ENCODE measurements around the gene UBL7.

DNA sequence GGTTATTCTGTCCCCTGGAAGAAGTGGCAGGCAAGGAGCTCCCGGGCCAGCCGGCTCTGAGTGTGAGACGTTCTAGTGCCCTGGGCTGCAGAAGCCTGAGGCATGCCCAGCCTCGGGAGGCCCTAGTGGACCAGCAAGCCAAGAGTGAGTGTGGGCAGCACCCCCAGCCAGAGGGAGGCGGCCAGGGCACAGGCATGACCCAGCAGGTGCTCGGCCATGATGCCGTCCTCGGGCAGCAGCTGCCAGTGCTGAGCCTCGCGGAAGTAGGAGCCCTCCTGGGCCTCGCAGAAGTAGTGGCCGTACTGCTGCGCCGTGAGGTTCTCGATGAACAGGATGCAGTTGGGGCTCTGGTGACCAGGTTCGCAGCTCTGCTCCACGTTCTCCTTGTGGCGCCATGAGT, 50.5 kb downstream of the UBL7 start:
- TF ChIP-seq, protein P1, sequence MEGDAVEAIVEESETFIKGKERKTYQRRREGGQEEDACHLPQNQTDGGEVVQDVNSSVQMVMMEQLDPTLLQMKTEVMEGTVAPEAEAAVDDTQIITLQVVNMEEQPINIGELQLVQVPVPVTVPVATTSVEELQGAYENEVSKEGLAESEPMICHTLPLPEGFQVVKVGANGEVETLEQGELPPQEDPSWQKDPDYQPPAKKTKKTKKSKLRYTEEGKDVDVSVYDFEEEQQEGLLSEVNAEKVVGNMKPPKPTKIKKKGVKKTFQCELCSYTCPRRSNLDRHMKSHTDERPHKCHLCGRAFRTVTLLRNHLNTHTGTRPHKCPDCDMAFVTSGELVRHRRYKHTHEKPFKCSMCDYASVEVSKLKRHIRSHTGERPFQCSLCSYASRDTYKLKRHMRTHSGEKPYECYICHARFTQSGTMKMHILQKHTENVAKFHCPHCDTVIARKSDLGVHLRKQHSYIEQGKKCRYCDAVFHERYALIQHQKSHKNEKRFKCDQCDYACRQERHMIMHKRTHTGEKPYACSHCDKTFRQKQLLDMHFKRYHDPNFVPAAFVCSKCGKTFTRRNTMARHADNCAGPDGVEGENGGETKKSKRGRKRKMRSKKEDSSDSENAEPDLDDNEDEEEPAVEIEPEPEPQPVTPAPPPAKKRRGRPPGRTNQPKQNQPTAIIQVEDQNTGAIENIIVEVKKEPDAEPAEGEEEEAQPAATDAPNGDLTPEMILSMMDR (IDR thresholded peaks at IDR 0.05 in 2 of 3, conservative IDR thresholded peaks at IDR 0.05 in 1 of 3; ENCODE audit: borderline replicate concordance in 1 of 3, insufficient read depth in 1 of 3, low read depth in 2 of 3, low read length in 2 of 3) = no peak
- TF ChIP-seq JUND (IDR thresholded peaks at IDR 0.05) = no peak
- TF ChIP-seq EZH2phosphoT487 (IDR thresholded peaks at IDR 0.05; ENCODE audit: borderline replicate concordance) = no peak
- TF ChIP-seq POLR2AphosphoS5 (IDR thresholded peaks at IDR 0.05; ENCODE audit: low read depth, low read length) = no peak
- TF ChIP-seq, protein P2, sequence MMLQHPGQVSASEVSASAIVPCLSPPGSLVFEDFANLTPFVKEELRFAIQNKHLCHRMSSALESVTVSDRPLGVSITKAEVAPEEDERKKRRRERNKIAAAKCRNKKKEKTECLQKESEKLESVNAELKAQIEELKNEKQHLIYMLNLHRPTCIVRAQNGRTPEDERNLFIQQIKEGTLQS (IDR thresholded peaks at IDR 0.05) = no peak
- no peak for TF ChIP-seq EZH2 (IDR thresholded peaks at IDR 0.05)
- no peak for TF ChIP-seq RAD21 (IDR thresholded peaks at IDR 0.05; ENCODE audit: low read depth)
- TF ChIP-seq ELF1 (IDR thresholded peaks at IDR 0.05; ENCODE audit: borderline replicate concordance, low read depth) = no peak
